H1 (cell line): Measurements from ENCODE around the gene ABL1.

Experiments
- PHF8 ChIP-seq: fragments of 200-600 bp; sonication (generic); conservative IDR thresholded peaks from 2 replicates; pipeline ENCODE4 v1.7.1; 2012; ENCODE audit warnings: low read depth, mild to moderate bottlenecking, inconsistent platforms, low read length, moderate library complexity
- TF ChIP-seq, protein P1 (sequence below): IDR thresholded peaks from 2 replicates; pipeline ENCODE4 v1.6.1; 2012; ENCODE audit warnings: low read length, inconsistent platforms

DNA sequence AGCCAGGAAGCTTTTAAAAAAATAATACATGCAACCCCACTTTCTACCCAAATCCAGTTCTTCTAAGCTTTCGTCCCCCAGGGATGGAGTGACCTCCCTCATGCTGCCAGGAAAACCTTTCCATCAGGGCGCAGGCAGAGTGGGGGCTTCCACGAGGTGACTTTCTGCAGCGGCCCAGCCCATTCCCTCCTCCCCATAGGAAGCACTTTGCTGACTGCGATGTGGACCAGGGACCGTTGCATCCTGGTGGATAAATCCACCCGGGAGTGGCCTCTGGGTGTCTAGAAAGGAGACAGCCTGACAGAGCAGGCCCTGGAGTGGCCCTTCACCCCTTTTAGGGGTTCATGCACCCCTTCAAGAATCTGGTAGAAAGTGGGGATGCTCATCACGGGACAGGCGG, 60.0 kb downstream of the ABL1 start:
- TF ChIP-seq PHF8, result no peak
- TF ChIP-seq, protein P1, sequence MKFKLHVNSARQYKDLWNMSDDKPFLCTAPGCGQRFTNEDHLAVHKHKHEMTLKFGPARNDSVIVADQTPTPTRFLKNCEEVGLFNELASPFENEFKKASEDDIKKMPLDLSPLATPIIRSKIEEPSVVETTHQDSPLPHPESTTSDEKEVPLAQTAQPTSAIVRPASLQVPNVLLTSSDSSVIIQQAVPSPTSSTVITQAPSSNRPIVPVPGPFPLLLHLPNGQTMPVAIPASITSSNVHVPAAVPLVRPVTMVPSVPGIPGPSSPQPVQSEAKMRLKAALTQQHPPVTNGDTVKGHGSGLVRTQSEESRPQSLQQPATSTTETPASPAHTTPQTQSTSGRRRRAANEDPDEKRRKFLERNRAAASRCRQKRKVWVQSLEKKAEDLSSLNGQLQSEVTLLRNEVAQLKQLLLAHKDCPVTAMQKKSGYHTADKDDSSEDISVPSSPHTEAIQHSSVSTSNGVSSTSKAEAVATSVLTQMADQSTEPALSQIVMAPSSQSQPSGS, result no peak
